HG03439 (cell line): ENCODE results near the gene NOXA1.
"Not testable (repeated sequence)": the region's sequence is repeated elsewhere in the genome, so short reads cannot be mapped to it uniquely, and the experiment has no call there.

Experiments used
- ATAC-seq: cut with Tn5 transposase; IDR thresholded peaks from one replicate; pipeline ENCODE4 v1.9.1; 2021; ENCODE audit warnings: mild to moderate bottlenecking, moderate library complexity; ENCODE audit not compliant: unreplicated experiment

Gene NOXA1

GRCh38 chr9:137422604-137423513 lies at the start of gene NOXA1, which contains the start of gene EXD3:
TSS of gene NOXA1 (plus strand) at chr9:137423393. CDS start at chr9:137423530, 137 bp downstream.
TSS of gene EXD3 (minus strand) at chr9:137423162. CDS start at chr9:137395357, 27,805 bp downstream.
- ATAC-seq, result peak; percentile 84

GRCh38 chr9:137373611-137373980 lies 49.6 kb upstream of the NOXA1 start:
- ATAC-seq, result no peak

- ATAC-seq, result no peak
Observed at GRCh38 chr9:137374131-137374845, 48.9 kb upstream of the NOXA1 start.

GRCh38 chr9:137375321-137376058 lies 47.7 kb upstream of the NOXA1 start:
- no peak for ATAC-seq

GRCh38 chr9:137376386-137376785 lies 46.8 kb upstream of the NOXA1 start:
- no peak for ATAC-seq

- not testable (repeated sequence) for ATAC-seq
Observed at GRCh38 chr9:137378688-137379410, 44.3 kb upstream of the NOXA1 start.

- ATAC-seq, result no peak
Observed at GRCh38 chr9:137379761-137380161, 43.4 kb upstream of the NOXA1 start.

- no peak for ATAC-seq
Observed at GRCh38 chr9:137380171-137380570, 43.0 kb upstream of the NOXA1 start.

- ATAC-seq, result no peak
Observed at GRCh38 chr9:137380606-137381005, 42.6 kb upstream of the NOXA1 start.

GRCh38 chr9:137381501-137382443 lies 41.4 kb upstream of the NOXA1 start:
- ATAC-seq, result no peak

- no peak for ATAC-seq
Observed at GRCh38 chr9:137382444-137383080, 40.6 kb upstream of the NOXA1 start.

GRCh38 chr9:137383081-137383783 lies 40.0 kb upstream of the NOXA1 start:
- ATAC-seq, result no peak

GRCh38 chr9:137383784-137384756 lies 39.1 kb upstream of the NOXA1 start:
- ATAC-seq, result no peak

GRCh38 chr9:137385061-137385655 lies 38.0 kb upstream of the NOXA1 start:
- ATAC-seq, result no peak

GRCh38 chr9:137386507-137387113 lies 36.6 kb upstream of the NOXA1 start:
- ATAC-seq, result not testable (repeated sequence)

- no peak for ATAC-seq
Observed at GRCh38 chr9:137387114-137387890, 35.9 kb upstream of the NOXA1 start.
